GM23338 (cell line): ENCODE results near the gene TNFRSF6B.

Source experiments
- CREB1 ChIP-seq: fragments of 250-450 bp; sonication (Bioruptor Pico); IDR thresholded peaks from 2 replicates; pipeline ENCODE4 v1.5.0; 2020; ENCODE audit warnings: low read depth, mild to moderate bottlenecking, moderate library complexity
- ETS1 ChIP-seq: IDR thresholded peaks from 2 replicates; pipeline ENCODE4 v1.6.1; 2016; ENCODE audit warnings: antibody characterized with exemption
- EZH2 ChIP-seq: fragments of 200-600 bp; sonication (generic); IDR thresholded peaks from one replicate; pipeline ENCODE4 v1.8.0; 2017; ENCODE audit warnings: antibody characterized with exemption, mild to moderate bottlenecking, low read depth; ENCODE audit not compliant: unreplicated experiment
- EZH2phosphoT487 ChIP-seq: fragments of 200-600 bp; sonication (generic); IDR thresholded peaks from one replicate; pipeline ENCODE4 v1.8.1; 2018; ENCODE audit warnings: antibody characterized with exemption; ENCODE audit not compliant: unreplicated experiment
- JUNB ChIP-seq: IDR thresholded peaks from one replicate; pipeline ENCODE4 v1.6.1; 2016; ENCODE audit warnings: antibody characterized with exemption; ENCODE audit not compliant: unreplicated experiment
- NANOG ChIP-seq: IDR thresholded peaks from 2 replicates; pipeline ENCODE4 v1.6.1; 2016; ENCODE audit warnings: antibody characterized with exemption, borderline replicate concordance
- POLR2AphosphoS5 ChIP-seq: IDR thresholded peaks from 2 replicates; pipeline ENCODE4 v1.6.1; 2016; ENCODE audit warnings: antibody characterized with exemption, low read depth
- REST ChIP-seq: IDR thresholded peaks from one replicate; pipeline ENCODE4 v1.6.1; 2018; ENCODE audit warnings: antibody characterized with exemption; ENCODE audit not compliant: unreplicated experiment
- STAT1 ChIP-seq: IDR thresholded peaks from one replicate; pipeline ENCODE4 v1.6.1; 2016; ENCODE audit warnings: antibody characterized with exemption; ENCODE audit not compliant: unreplicated experiment
- ZNF114 ChIP-seq: fragments of 250-450 bp; sonication (Bioruptor Pico); IDR thresholded peaks from 2 replicates; pipeline ENCODE4 v1.5.0; 2020; ENCODE audit warnings: mild to moderate bottlenecking, moderate library complexity
- ZNF331 ChIP-seq: fragments of 250-450 bp; sonication (Bioruptor Pico); IDR thresholded peaks from 2 replicates; pipeline ENCODE4 v1.5.0; 2020; ENCODE audit warnings: low read depth, mild to moderate bottlenecking, moderate library complexity
- TF ChIP-seq, protein P1 (sequence below), 2 experiments: fragments of 200-600 bp in 1 of 2; sonication (generic) in 1 of 2; conservative IDR thresholded peaks; 2 replicates each; pipeline versions ENCODE4 v1.5.1 to v1.6.1; 2016 to 2017; ENCODE audit warnings: antibody characterized with exemption in 2 of 2, low read depth in 2 of 2, mild to moderate bottlenecking in 2 of 2, moderate library complexity in 1 of 2
- TF ChIP-seq, protein P2 (sequence below): fragments of 250-450 bp; sonication (Bioruptor Pico); IDR thresholded peaks from 2 replicates; pipeline ENCODE4 v1.5.0; 2020; ENCODE audit warnings: mild to moderate bottlenecking, moderate library complexity

DNA sequence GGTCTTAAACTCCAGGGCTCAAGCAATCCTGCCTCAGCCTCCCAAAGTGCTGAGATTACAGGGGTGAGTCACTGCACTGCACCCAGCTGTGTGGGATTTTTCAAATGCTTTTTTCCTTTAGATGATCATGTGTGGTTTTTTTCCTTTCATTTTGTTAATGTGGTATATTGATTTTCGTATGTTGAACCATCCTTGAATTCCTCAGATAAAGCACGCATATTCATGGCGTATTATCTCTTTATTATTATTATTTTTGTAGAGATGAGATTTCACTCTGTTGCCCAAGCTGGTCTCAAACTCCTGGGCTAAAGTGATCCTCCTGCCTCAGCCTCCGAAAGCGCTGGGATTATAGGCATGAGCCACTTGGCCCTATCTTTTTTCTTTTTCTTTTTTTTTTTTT lies 18.4 kb downstream of the TNFRSF6B start:
- TF ChIP-seq REST = no peak
- no peak for TF ChIP-seq EZH2
- TF ChIP-seq ETS1 = no peak
- TF ChIP-seq POLR2AphosphoS5 = no peak
- TF ChIP-seq, protein P1, sequence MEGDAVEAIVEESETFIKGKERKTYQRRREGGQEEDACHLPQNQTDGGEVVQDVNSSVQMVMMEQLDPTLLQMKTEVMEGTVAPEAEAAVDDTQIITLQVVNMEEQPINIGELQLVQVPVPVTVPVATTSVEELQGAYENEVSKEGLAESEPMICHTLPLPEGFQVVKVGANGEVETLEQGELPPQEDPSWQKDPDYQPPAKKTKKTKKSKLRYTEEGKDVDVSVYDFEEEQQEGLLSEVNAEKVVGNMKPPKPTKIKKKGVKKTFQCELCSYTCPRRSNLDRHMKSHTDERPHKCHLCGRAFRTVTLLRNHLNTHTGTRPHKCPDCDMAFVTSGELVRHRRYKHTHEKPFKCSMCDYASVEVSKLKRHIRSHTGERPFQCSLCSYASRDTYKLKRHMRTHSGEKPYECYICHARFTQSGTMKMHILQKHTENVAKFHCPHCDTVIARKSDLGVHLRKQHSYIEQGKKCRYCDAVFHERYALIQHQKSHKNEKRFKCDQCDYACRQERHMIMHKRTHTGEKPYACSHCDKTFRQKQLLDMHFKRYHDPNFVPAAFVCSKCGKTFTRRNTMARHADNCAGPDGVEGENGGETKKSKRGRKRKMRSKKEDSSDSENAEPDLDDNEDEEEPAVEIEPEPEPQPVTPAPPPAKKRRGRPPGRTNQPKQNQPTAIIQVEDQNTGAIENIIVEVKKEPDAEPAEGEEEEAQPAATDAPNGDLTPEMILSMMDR (conservative IDR thresholded peaks at IDR 0.05; ENCODE audit: low read depth in 2 of 2) = no peak
- TF ChIP-seq ZNF114 (CRISPR knock-in tag) = no peak
- no peak for TF ChIP-seq CREB1
- TF ChIP-seq, protein P2, sequence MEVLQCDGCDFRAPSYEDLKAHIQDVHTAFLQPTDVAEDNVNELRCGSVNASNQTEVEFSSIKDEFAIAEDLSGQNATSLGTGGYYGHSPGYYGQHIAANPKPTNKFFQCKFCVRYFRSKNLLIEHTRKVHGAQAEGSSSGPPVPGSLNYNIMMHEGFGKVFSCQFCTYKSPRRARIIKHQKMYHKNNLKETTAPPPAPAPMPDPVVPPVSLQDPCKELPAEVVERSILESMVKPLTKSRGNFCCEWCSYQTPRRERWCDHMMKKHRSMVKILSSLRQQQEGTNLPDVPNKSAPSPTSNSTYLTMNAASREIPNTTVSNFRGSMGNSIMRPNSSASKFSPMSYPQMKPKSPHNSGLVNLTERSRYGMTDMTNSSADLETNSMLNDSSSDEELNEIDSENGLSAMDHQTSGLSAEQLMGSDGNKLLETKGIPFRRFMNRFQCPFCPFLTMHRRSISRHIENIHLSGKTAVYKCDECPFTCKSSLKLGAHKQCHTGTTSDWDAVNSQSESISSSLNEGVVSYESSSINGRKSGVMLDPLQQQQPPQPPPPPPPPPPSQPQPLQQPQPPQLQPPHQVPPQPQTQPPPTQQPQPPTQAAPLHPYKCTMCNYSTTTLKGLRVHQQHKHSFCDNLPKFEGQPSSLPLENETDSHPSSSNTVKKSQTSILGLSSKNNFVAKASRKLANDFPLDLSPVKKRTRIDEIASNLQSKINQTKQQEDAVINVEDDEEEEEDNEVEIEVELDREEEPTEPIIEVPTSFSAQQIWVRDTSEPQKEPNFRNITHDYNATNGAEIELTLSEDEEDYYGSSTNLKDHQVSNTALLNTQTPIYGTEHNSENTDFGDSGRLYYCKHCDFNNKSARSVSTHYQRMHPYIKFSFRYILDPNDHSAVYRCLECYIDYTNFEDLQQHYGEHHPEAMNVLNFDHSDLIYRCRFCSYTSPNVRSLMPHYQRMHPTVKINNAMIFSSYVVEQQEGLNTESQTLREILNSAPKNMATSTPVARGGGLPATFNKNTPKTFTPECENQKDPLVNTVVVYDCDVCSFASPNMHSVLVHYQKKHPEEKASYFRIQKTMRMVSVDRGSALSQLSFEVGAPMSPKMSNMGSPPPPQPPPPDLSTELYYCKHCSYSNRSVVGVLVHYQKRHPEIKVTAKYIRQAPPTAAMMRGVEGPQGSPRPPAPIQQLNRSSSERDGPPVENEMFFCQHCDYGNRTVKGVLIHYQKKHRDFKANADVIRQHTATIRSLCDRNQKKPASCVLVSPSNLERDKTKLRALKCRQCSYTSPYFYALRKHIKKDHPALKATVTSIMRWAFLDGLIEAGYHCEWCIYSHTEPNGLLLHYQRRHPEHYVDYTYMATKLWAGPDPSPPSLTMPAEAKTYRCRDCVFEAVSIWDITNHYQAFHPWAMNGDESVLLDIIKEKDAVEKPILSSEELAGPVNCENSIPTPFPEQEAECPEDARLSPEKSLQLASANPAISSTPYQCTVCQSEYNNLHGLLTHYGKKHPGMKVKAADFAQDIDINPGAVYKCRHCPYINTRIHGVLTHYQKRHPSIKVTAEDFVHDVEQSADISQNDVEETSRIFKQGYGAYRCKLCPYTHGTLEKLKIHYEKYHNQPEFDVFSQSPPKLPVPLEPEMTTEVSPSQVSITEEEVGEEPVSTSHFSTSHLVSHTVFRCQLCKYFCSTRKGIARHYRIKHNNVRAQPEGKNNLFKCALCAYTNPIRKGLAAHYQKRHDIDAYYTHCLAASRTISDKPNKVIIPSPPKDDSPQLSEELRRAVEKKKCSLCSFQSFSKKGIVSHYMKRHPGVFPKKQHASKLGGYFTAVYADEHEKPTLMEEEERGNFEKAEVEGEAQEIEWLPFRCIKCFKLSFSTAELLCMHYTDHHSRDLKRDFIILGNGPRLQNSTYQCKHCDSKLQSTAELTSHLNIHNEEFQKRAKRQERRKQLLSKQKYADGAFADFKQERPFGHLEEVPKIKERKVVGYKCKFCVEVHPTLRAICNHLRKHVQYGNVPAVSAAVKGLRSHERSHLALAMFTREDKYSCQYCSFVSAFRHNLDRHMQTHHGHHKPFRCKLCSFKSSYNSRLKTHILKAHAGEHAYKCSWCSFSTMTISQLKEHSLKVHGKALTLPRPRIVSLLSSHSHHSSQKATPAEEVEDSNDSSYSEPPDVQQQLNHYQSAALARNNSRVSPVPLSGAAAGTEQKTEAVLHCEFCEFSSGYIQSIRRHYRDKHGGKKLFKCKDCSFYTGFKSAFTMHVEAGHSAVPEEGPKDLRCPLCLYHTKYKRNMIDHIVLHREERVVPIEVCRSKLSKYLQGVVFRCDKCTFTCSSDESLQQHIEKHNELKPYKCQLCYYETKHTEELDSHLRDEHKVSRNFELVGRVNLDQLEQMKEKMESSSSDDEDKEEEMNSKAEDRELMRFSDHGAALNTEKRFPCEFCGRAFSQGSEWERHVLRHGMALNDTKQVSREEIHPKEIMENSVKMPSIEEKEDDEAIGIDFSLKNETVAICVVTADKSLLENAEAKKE (CRISPR knock-in tag) = no peak
- TF ChIP-seq EZH2phosphoT487 = no peak
- no peak for TF ChIP-seq STAT1
- TF ChIP-seq JUNB = no peak
- no peak for TF ChIP-seq NANOG
- no peak for TF ChIP-seq ZNF331 (CRISPR knock-in tag)
